ENCODE results near the gene AMTN. TPM values are rescaled to one million over a fixed set of nuclear protein-coding genes. Genes with fewer than 3 reads are reported as not detected.
"Not testable (repeated sequence)": the region's sequence is repeated elsewhere in the genome, so short reads cannot be mapped to it uniquely, and the experiment has no call there.

Gene AMTN, protein sequence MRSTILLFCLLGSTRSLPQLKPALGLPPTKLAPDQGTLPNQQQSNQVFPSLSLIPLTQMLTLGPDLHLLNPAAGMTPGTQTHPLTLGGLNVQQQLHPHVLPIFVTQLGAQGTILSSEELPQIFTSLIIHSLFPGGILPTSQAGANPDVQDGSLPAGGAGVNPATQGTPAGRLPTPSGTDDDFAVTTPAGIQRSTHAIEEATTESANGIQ
- total RNA-seq (2012; rRNA removed): 0.44 TPM in 1 of 2 replicates, not detected in the other

DNA sequence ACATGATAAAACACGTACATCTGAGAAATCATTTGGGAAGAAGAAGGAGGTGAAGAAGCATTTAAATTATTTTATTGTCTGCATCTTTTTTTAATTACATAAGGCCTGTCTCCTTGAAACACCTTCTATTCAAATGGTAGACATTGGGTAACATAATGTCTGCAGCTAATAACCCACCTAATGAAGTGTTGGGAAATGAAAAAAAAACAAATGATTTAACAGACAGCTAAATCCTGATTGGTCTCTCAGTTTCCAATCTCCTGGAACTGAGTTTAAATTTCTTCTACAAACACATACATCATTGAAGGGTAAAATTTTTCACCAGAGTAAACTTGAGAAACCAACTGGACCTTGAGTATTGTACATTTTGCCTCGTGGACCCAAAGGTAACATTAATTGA is at the start of gene AMTN:
AMTN (plus strand) TSS at position 301 of the 400 bp plus-strand sequence. CDS start 209 bp downstream, outside the sequence.
- Histone ChIP-seq H3K4me2 (ENCODE audit: low read length) (no peak within 1 kb of the TSS), H3K9ac (ENCODE audit: low read depth, low read length) (no peak within 1 kb of the TSS), H3K27me3 (ENCODE audit: control insufficient read depth, insufficient read depth, low read length) (no peaks in the 10 kb centered on the region), H3K4me1 (ENCODE audit: control insufficient read depth, insufficient read depth, low read length) (no peaks in the 10 kb centered on the region), H3K4me3 (ENCODE audit: low read length) (no peak within 1 kb of the TSS), H3K36me3 (ENCODE audit: insufficient read depth, low read length) (no peaks in the 10 kb centered on the region), H3K9me3 (replicated peaks; ENCODE audit: low read length) (no peaks in the 10 kb centered on the region)

DNA sequence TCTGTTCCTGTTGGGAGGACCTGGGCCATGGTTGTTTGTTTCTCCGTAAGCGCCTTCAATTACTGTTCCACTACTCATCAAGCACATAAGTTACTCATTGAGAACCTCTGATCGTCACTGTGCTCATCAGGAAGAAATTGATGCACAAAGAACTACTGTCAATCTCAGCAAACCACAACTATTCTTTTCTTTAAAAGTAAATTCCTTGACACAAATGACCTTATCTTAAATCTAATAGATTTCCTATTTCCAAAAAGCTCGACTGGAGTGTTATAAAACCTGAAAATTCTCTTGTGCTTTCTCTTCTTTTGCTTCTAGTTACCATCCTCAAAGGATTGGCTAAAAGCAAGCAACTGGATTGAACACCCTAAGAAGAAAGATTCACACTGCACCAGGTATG is 46.5 kb upstream of the AMTN start, which contains the start of gene MUC7:
MUC7 (plus strand) TSS at position 301 of the 400 bp plus-strand sequence. CDS start 1,825 bp downstream, outside the sequence.
- Histone ChIP-seq H3K4me1 (ENCODE audit: control insufficient read depth, insufficient read depth, low read length) (no peaks in the 10 kb centered on the region), H3K9me3 (replicated peaks; ENCODE audit: low read length) (no peaks in the 10 kb centered on the region), H3K27me3 (ENCODE audit: control insufficient read depth, insufficient read depth, low read length) (no peaks in the 10 kb centered on the region), H3K9ac (ENCODE audit: low read depth, low read length) (no peak within 1 kb of the TSS), H3K36me3 (ENCODE audit: insufficient read depth, low read length) (no peaks in the 10 kb centered on the region), H3K4me3 (ENCODE audit: low read length) (no peak within 1 kb of the TSS), H3K4me2 (ENCODE audit: low read length) (no peak within 1 kb of the TSS)

DNA sequence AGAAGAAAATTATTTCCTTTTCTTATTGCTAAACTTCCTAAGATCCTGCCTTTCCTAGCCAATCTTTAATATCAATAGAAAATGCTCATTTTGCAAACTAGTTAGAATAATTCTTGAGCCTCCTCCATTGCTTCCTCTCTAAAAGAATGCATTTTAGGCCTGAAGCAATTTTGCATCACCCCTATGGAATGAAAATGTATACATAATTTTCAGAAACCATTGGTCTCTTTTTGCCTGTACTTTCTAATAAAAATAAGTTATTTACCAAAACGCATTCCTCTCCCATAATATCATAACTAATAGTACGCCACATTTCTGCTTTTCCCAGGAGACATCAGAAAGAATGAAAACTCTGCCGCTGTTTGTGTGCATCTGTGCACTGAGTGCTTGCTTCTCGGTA is 44.7 kb upstream of the AMTN start:
- Histone ChIP-seq H3K9me3 (replicated peaks; ENCODE audit: low read length) (no peaks in the 10 kb centered on the region), H3K4me2 (ENCODE audit: low read length) (no peak overlapping the region), H3K9ac (ENCODE audit: low read depth, low read length) (no peak overlapping the region), H3K36me3 (ENCODE audit: insufficient read depth, low read length) (no peaks in the 10 kb centered on the region), H3K4me1 (ENCODE audit: control insufficient read depth, insufficient read depth, low read length) (no peaks in the 10 kb centered on the region), H3K4me3 (ENCODE audit: low read length) (no peak overlapping the region), H3K27me3 (ENCODE audit: control insufficient read depth, insufficient read depth, low read length) (no peaks in the 10 kb centered on the region)

DNA sequence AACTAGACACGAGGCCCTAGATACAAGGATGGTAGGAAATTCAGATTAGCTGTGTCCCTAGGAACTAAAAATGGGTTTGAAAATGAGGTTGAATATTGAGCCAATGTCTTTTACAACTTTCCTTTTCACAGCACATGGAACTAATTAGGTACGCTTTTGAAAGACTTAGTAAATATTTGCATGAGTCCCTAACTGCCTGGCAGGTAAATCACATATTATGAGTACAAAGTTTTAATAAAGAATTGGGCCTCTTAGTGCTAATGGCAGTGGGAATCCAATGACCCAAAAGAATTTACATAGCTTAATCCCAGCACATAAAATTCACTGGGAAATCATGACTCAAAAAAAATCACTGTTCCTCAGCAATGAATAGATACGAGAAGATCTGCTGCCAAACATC is 29.6 kb upstream of the AMTN start:
- Histone ChIP-seq H3K36me3 (ENCODE audit: insufficient read depth, low read length) (no peaks in the 10 kb centered on the region), H3K9me3 (replicated peaks; ENCODE audit: low read length) (no peaks in the 10 kb centered on the region), H3K9ac (ENCODE audit: low read depth, low read length) (no peak overlapping the region), H3K4me2 (ENCODE audit: low read length) (no peak overlapping the region), H3K27me3 (ENCODE audit: control insufficient read depth, insufficient read depth, low read length) (no peaks in the 10 kb centered on the region), H3K4me3 (ENCODE audit: low read length) (no peak overlapping the region), H3K4me1 (ENCODE audit: control insufficient read depth, insufficient read depth, low read length) (no peaks in the 10 kb centered on the region)

DNA sequence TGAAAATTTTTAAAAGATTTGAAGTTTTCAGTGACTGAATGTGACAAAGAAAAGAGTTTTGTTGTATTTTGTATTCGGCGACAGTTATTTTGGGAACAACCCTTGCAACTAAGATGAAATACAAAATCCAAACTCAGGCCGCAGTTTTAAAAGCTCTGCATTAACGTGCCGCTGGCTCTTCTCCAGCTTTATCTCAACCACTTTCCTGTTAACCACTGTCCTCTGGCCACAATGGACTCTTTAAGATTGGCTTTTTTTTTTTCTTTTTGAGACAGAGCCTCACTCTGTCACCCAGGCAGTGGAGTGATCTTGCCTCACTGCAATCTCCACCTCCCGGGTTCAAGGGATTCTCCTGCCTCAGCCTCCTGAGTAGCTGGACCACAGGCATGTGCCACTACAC is 22.1 kb upstream of the AMTN start:
- no peaks in the 10 kb centered on the region for H3K9me3 ChIP-seq (replicated peaks; ENCODE audit: low read length)
- H3K4me2 ChIP-seq (ENCODE audit: low read length): no peak overlapping the region
- no peaks in the 10 kb centered on the region for H3K4me1 ChIP-seq (ENCODE audit: control insufficient read depth, insufficient read depth, low read length)
- no peaks in the 10 kb centered on the region for H3K36me3 ChIP-seq (ENCODE audit: insufficient read depth, low read length)
- no peaks in the 10 kb centered on the region for H3K27me3 ChIP-seq (ENCODE audit: control insufficient read depth, insufficient read depth, low read length)
- H3K4me3 ChIP-seq (ENCODE audit: low read length): no peak overlapping the region
- no peak overlapping the region for H3K9ac ChIP-seq (ENCODE audit: low read depth, low read length)

DNA sequence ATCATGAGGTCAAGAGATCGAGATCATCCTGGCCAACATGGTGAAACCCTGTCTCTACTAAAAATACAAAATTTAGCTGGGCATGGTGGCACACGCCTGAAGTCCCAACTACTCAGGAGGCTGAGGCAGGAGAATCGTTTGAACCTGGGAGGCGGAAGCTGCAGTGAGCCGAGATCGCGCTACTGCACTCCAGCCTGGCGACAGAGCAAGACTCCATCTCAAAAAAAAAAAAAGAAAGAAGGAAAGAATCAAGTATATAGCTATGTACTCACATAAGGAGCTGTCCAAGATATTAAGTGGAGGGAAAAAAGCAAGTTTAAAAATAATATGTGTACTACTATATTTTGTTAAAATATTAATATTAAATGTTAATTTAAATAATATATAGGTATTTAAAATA is 16.5 kb upstream of the AMTN start:
- not testable (repeated sequence) for H3K9me3 ChIP-seq (replicated peaks; ENCODE audit: low read length); H3K9ac ChIP-seq (ENCODE audit: low read depth, low read length); H3K4me1 ChIP-seq (ENCODE audit: control insufficient read depth, insufficient read depth, low read length); H3K4me2 ChIP-seq (ENCODE audit: low read length); H3K27me3 ChIP-seq (ENCODE audit: control insufficient read depth, insufficient read depth, low read length); H3K36me3 ChIP-seq (ENCODE audit: insufficient read depth, low read length); H3K4me3 ChIP-seq (ENCODE audit: low read length)

DNA sequence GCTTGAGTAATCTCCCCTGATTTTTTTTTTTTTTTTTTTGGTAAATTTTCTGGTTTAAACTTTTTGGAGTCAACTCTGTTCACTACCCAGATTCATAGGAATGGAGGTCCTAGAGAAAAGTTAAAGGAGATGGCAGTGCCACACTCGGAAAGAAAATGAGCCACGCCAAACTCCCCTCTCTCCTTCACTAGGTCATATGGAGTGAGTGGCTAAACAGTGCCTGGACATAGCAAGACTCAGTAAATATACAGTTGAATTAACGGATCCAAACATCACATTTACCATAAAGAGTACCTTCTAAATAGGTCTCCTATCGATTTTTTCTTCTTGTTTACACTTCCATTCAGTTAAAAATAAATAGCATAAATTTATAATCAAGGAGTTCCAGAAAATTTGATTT is 13.6 kb upstream of the AMTN start:
- no peak overlapping the region for H3K4me3 ChIP-seq (ENCODE audit: low read length)
- H3K27me3 ChIP-seq (ENCODE audit: control insufficient read depth, insufficient read depth, low read length): no peaks in the 10 kb centered on the region
- H3K4me2 ChIP-seq (ENCODE audit: low read length): no peak overlapping the region
- H3K36me3 ChIP-seq (ENCODE audit: insufficient read depth, low read length): no peaks in the 10 kb centered on the region
- no peak overlapping the region for H3K9ac ChIP-seq (ENCODE audit: low read depth, low read length)
- no peaks in the 10 kb centered on the region for H3K4me1 ChIP-seq (ENCODE audit: control insufficient read depth, insufficient read depth, low read length)
- no peaks in the 10 kb centered on the region for H3K9me3 ChIP-seq (replicated peaks; ENCODE audit: low read length)

DNA sequence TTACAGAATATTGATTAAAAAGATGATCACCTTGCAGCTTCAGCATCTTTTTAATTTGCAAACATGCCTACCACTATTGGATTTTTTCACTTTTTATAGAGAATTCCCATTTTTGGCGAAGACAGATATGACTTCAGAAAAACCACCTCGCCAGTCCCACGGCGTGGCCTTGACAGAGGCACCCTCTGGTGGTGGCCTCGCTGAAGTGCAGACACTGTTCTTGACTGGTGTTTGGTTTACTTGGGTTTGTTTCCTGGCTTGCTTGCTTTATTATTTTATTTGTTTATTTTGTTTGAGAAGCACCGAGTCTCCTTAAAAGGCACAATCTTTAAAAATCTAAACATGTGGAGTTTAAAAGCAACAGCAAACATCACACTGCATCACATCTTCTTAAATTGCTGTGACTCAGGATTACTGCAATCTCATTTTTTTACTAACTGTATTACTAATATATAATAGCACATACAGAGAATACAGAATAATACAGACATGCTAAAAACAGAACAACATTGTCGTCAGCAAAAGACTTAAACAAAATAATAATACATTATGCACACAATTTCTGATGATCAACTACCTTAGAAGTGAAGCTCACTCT is 13.1 kb upstream of the AMTN start:
- H3K4me1 ChIP-seq (ENCODE audit: control insufficient read depth, insufficient read depth, low read length): no peaks in the 10 kb centered on the region
- no peaks in the 10 kb centered on the region for H3K9me3 ChIP-seq (replicated peaks; ENCODE audit: low read length)
- H3K4me2 ChIP-seq (ENCODE audit: low read length): no peak overlapping the region
- no peak overlapping the region for H3K9ac ChIP-seq (ENCODE audit: low read depth, low read length)
- no peaks in the 10 kb centered on the region for H3K36me3 ChIP-seq (ENCODE audit: insufficient read depth, low read length)
- H3K4me3 ChIP-seq (ENCODE audit: low read length): no peak overlapping the region
- no peaks in the 10 kb centered on the region for H3K27me3 ChIP-seq (ENCODE audit: control insufficient read depth, insufficient read depth, low read length)

DNA sequence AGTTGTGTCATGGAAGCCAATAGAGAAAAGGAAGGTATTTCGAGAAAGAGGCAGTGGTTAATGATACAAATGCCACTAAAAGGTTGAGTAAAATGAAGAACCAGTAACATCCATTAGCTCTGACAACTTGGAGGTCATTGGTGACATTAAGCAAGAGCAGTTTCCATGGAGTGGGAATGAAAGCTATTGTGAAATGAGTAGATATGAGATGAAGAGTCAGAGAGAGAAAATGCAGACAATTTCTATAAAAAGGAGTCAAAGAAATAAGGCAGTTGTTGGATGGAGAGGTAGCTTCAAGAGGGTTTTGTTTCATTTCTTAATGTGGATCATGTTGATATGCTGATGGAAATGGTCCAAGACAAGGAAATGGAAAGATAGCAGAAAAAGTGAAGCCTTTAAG is 9.6 kb upstream of the AMTN start:
- no peaks in the 10 kb centered on the region for H3K27me3 ChIP-seq (ENCODE audit: control insufficient read depth, insufficient read depth, low read length)

DNA sequence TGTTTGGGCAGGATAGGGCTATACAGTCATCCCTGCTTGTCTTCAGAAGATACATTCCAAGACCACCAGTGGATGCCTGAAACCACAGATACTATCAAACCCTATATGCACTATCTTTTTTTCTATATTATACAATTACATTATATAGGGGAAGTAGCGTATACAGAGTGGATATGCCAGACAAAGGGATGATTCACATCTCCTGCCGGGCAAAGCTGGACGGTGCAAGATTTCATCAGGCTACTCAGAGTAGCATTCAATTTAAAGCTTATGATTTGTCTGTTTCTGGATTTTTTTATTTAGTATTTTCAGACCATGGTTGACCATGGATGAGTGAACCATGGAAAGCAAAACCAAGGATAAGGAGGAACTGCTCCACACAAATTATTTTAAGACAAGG is 7.0 kb upstream of the AMTN start:
- Histone ChIP-seq H3K36me3 (ENCODE audit: insufficient read depth, low read length) (no peaks in the 10 kb centered on the region), H3K4me2 (ENCODE audit: low read length) (no peak overlapping the region), H3K9ac (ENCODE audit: low read depth, low read length) (no peak overlapping the region), H3K27me3 (ENCODE audit: control insufficient read depth, insufficient read depth, low read length) (no peaks in the 10 kb centered on the region), H3K4me3 (ENCODE audit: low read length) (no peak overlapping the region), H3K9me3 (replicated peaks; ENCODE audit: low read length) (no peaks in the 10 kb centered on the region), H3K4me1 (ENCODE audit: control insufficient read depth, insufficient read depth, low read length) (no peaks in the 10 kb centered on the region)

More for the DNA sequence above, 9.6 kb upstream of the AMTN start:
- no peaks in the 10 kb centered on the region for H3K36me3 ChIP-seq (ENCODE audit: insufficient read depth, low read length)
- H3K9me3 ChIP-seq (replicated peaks; ENCODE audit: low read length): no peaks in the 10 kb centered on the region
- no peak overlapping the region for H3K9ac ChIP-seq (ENCODE audit: low read depth, low read length)
- H3K4me2 ChIP-seq (ENCODE audit: low read length): no peak overlapping the region
- no peaks in the 10 kb centered on the region for H3K4me1 ChIP-seq (ENCODE audit: control insufficient read depth, insufficient read depth, low read length)
- H3K4me3 ChIP-seq (ENCODE audit: low read length): no peak overlapping the region

DNA sequence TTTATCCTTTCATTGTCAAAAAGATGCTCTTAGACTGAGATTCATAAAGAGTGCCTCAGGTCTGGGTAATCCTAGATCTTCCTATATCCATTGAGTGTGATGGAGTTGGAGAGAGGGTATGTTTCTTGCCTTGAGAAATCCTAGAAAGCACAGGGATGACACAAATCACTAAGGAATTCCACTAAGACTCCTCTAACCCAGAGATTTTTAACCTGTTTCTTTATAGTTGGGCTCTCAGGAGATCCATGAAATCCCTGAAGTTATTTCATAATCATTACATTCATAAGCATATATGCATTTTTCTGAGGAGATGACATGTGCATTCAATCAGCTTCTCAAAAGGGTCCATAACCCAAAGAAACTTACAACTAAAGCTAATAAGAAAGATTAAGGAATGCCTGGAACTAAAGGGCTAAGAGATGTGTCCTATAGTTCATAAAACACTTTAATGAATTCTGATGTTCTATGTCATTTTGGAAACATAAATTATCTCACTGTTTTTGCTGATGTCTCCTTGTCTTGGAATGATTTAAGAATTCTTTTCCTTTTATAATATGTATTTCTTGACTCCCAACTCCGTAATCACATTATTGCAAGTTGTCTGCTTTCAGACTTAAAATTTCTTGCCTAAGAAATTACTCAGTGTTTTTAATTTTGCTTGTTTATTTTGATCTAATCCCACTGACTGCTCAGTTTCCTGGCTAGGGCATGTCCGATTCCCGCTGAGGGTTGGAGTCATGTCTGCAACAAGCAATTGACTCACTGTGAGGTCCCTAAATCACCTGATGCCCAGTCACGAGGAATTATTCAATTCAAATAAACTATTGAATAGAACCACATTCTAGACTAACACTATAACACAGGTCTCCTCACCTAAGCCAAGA is 2.8 kb upstream of the AMTN start:
- Histone ChIP-seq H3K4me1 (ENCODE audit: control insufficient read depth, insufficient read depth, low read length) (no peaks in the 10 kb centered on the region), H3K9me3 (replicated peaks; ENCODE audit: low read length) (no peaks in the 10 kb centered on the region), H3K27me3 (ENCODE audit: control insufficient read depth, insufficient read depth, low read length) (no peaks in the 10 kb centered on the region), H3K4me3 (ENCODE audit: low read length) (no peak overlapping the region), H3K4me2 (ENCODE audit: low read length) (no peak overlapping the region), H3K9ac (ENCODE audit: low read depth, low read length) (no peak overlapping the region), H3K36me3 (ENCODE audit: insufficient read depth, low read length) (no peaks in the 10 kb centered on the region)

Data from skeletal muscle satellite cell (primary cell).